GM19328 (cell line): ENCODE data around the gene TLR9.

ENCODE experiments used
- ATAC-seq: cut with Tn5 transposase; IDR thresholded peaks from one replicate; pipeline ENCODE4 v1.9.1; 2021; ENCODE audit warnings: mild to moderate bottlenecking, moderate library complexity; ENCODE audit not compliant: unreplicated experiment

The TLR9 gene

GRCh38 chr3:52232279-52233107, 7.0 kb upstream of the TLR9 start:
- no peak for ATAC-seq

- no peak for ATAC-seq
Measured at GRCh38 chr3:52231502-52232278, 6.2 kb upstream of the TLR9 start.

- ATAC-seq, result no peak
Measured at GRCh38 chr3:52230889-52231499, 5.5 kb upstream of the TLR9 start.

- no peak for ATAC-seq
Measured at GRCh38 chr3:52230461-52230860, 5.0 kb upstream of the TLR9 start.

GRCh38 chr3:52229656-52230055, 4.2 kb upstream of the TLR9 start:
- no peak for ATAC-seq

GRCh38 chr3:52228751-52229291, 3.4 kb upstream of the TLR9 start:
- ATAC-seq, result no peak

GRCh38 chr3:52228266-52228665, 2.8 kb upstream of the TLR9 start:
- ATAC-seq, result no peak

GRCh38 chr3:52227766-52228165, 2.3 kb upstream of the TLR9 start:
- ATAC-seq, result no peak

GRCh38 chr3:52227117-52227516, 1.7 kb upstream of the TLR9 start:
- ATAC-seq, result no peak

- no peak for ATAC-seq
Measured at GRCh38 chr3:52226229-52226817, 878 bp upstream of the TLR9 start.

- ATAC-seq, result no peak
Measured at GRCh38 chr3:52223449-52224408, 1.7 kb downstream of the TLR9 start.

- ATAC-seq, result no peak
Measured at GRCh38 chr3:52222319-52223221, 2.9 kb downstream of the TLR9 start.

- ATAC-seq, result no peak
Measured at GRCh38 chr3:52221563-52222318, 3.7 kb downstream of the TLR9 start.

- no peak for ATAC-seq
Measured at GRCh38 chr3:52221141-52221562, 4.3 kb downstream of the TLR9 start.

GRCh38 chr3:52220380-52221026, 4.9 kb downstream of the TLR9 start:
- no peak for ATAC-seq

- ATAC-seq, result no peak
Measured at GRCh38 chr3:52218937-52219650, 6.4 kb downstream of the TLR9 start.

GRCh38 chr3:52218454-52218853, 7.0 kb downstream of the TLR9 start:
- no peak for ATAC-seq
